ENCODE measurements around the gene MAML2.

DNA sequence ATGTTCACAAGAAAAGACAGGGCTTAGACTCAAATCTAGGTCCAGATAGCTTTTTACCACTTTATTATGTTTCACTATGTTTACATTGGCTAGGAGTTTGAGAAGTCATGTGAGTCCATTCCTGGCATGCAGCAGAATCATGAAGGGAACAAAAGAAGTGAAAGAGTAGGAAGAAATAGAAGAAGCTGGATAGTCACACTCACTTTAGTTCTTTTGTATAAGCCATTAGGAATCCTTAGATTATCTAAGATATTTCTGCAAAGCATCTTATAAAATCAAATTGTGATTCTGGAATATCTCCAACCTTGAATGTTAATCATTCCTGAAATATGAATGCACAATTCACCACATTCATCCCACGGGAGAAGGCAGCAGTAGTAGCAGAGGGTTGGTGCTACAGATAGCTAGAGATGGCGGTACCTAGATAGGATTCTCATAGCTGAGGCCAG lies 31.9 kb downstream of the MAML2 start:
- TF ChIP-seq, protein P1, sequence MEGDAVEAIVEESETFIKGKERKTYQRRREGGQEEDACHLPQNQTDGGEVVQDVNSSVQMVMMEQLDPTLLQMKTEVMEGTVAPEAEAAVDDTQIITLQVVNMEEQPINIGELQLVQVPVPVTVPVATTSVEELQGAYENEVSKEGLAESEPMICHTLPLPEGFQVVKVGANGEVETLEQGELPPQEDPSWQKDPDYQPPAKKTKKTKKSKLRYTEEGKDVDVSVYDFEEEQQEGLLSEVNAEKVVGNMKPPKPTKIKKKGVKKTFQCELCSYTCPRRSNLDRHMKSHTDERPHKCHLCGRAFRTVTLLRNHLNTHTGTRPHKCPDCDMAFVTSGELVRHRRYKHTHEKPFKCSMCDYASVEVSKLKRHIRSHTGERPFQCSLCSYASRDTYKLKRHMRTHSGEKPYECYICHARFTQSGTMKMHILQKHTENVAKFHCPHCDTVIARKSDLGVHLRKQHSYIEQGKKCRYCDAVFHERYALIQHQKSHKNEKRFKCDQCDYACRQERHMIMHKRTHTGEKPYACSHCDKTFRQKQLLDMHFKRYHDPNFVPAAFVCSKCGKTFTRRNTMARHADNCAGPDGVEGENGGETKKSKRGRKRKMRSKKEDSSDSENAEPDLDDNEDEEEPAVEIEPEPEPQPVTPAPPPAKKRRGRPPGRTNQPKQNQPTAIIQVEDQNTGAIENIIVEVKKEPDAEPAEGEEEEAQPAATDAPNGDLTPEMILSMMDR (IDR thresholded peaks at IDR 0.05) = no peak
- peak in 1 of 4 donors; percentile 43 for TF ChIP-seq POLR2AphosphoS5 (IDR thresholded peaks at IDR 0.05)
- TF ChIP-seq POLR2A (IDR thresholded peaks at IDR 0.05) = no peak
- no peak for TF ChIP-seq EP300 (IDR thresholded peaks at IDR 0.05)
